GM12874 (cell line): ENCODE data around the gene SLC16A7.

Experiments used
- TF ChIP-seq, protein P1 (sequence below): IDR thresholded peaks from 2 replicates; pipeline ENCODE4 v1.5.1; 2011; ENCODE audit warnings: low read depth, mild to moderate bottlenecking, control low read depth, low read length, moderate library complexity; ENCODE audit not compliant: insufficient read depth

Gene SLC16A7

DNA sequence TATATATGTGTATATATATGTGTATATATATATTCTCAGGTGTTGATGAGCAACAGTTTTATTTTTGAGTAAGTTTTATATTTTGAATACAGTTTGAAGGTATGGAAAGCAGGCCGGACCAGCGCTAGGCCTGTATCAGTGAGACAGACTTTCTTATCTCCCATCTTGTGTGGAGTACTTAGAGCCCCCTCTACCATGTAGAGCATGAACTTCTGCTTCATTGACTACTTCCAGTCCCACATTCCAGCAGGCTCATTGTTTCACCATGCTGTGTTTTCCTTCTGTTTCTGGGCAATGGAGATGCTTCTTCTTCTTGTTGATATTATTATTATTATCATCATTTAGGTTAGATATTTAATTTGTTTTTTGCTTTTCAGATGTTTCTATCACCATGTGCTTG is 76.4 kb downstream of the SLC16A7 start:
- TF ChIP-seq, protein P1, sequence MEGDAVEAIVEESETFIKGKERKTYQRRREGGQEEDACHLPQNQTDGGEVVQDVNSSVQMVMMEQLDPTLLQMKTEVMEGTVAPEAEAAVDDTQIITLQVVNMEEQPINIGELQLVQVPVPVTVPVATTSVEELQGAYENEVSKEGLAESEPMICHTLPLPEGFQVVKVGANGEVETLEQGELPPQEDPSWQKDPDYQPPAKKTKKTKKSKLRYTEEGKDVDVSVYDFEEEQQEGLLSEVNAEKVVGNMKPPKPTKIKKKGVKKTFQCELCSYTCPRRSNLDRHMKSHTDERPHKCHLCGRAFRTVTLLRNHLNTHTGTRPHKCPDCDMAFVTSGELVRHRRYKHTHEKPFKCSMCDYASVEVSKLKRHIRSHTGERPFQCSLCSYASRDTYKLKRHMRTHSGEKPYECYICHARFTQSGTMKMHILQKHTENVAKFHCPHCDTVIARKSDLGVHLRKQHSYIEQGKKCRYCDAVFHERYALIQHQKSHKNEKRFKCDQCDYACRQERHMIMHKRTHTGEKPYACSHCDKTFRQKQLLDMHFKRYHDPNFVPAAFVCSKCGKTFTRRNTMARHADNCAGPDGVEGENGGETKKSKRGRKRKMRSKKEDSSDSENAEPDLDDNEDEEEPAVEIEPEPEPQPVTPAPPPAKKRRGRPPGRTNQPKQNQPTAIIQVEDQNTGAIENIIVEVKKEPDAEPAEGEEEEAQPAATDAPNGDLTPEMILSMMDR, result no peak

DNA sequence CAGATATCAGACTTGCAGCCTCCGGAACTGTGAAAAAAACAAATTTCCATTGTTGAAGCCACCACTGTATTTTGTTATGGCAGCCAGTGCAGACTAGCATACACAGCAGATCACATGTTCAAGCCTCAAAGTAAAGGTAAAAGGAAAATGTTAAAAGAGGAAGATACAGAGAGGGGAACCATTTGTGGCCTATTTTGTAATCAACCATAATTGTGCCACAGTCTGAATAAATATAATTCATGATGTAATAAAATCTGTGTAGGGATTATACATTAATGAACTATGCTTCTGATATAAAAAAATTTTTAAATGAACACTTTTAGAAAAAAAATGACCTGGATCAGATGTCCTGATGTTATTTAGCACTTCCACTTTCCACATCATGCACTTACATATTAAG is 79.6 kb downstream of the SLC16A7 start:
- TF ChIP-seq, protein P1, result no peak

DNA sequence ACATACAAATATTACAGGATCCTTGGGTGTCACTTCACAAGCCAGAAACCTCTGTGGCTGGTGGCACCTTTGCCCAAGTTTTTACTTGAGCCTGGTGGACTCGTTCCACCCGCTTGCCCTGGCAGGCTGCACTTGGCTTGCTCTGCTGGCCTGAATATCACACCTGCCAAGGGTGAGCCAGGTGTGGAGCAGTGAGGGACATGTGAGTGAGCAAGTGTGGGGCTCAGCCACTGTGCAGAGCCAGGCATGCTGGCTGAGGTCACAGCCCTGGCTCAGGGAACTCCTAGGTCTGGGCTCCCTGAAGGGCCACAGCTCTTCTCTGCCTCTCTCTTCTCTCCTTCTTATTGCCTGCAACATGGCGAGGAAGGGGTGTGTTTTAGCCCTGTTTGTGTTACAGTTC is 82.0 kb downstream of the SLC16A7 start:
- TF ChIP-seq, protein P1, result no peak

DNA sequence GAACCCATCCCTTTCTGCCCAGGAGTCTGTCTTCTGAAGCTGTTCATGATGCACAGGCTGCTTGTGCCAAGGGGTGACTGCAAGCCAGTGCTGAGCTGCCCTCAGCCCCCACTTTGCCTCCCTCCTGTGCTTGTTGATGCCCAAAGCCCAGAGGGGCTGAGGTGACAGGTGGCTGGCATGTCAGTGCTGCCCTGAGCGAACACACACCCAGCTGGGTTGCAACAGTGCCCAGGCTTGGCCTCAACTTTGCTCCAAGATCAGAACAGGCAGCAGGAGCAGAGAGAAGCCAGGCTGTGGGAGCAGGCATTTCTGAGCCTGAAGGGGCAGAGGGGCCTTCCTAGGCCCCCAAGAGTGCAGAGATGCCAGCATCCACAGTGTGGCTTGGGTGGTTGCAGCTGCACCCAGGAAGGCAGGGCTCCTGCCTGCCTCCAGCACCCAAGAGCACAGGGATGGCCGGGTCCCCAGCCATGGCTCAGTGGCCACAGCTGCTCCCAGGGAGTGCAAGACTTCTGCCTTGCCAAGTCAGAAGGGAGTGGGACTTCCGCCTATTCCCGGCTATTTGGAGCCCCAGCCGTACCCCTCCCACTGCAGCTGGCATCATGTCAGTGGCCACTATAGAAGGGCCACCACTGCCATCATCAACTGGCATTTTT is 83.1 kb downstream of the SLC16A7 start:
- TF ChIP-seq, protein P1, result no peak

DNA sequence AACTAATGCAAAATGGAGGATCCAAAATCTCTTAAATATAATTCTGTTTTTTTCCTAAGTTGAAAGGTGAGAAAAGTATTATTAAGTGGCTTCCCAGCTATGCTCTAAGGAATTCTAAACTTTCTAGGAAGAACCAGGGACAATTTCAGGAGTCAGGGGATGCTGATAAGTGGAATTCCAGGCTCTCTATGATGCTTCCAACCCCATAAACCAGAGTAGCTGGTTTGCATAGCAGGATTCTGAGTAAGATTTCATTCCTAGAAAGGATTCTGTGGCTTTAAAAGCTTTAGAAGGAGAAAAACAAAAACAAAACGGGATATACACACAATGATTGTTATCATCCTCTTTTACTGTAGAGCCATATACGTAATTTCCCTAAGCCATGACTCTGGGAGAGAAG is 93.9 kb downstream of the SLC16A7 start:
- TF ChIP-seq, protein P1, result no peak

DNA sequence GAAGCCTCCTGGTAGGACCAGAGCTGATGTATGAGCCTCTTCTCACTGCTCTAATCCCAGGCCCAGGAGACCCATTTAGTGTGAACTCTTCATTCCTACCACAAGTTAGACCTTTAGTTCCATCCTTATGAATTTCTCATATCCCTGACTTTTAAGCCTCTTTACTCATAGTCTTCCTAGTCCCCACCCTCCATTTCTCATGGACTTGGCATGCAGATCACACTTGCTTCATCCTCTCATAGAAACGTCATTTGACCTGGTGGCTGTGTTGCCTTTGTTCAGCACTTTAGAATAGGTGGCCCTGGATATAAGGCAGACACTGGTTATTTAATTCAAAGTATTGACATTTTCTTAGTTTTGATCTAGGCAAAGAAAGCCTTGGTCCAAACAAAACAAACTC is 99.5 kb downstream of the SLC16A7 start:
- TF ChIP-seq, protein P1, result no peak

DNA sequence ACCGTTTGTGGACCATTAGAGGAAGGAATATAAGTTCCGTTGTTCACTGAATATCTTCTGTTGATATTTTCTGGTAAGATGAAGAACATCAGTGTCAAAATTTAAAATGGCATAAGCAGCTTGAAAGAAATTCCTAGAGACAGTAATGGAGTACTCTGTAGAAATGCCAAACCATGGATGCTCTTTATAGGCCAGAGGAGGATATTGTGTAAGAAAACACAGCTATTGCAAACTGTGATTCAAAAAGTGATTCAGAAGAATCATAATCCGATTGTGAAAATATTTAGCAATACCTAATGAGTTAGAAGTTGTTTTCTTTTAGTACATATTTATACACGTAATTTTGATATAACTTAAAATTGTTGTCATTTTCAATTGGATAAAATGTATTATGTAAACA is 102.8 kb downstream of the SLC16A7 start:
- TF ChIP-seq, protein P1, result no peak
